AG09319 (cell line): ENCODE results near the gene NPHP4.

Experiments used
- DNase-seq: peaks from one replicate; pipeline ENCODE4 v3.0.0-alpha.2; 2010; ENCODE audit warnings: low read depth; ENCODE audit errors: extremely low read depth
- CTCF ChIP-seq: IDR thresholded peaks from 2 replicates; pipeline ENCODE4 v1.5.1; 2011; ENCODE audit warnings: low read depth, mild to moderate bottlenecking, inconsistent platforms, low read length, moderate library complexity

NPHP4 gene

GRCh38 chr1:5983361-5984103 lies 8.7 kb downstream of the NPHP4 start:
- peak; percentile 35 for DNase-seq
- TF ChIP-seq CTCF: no peak

DNA sequence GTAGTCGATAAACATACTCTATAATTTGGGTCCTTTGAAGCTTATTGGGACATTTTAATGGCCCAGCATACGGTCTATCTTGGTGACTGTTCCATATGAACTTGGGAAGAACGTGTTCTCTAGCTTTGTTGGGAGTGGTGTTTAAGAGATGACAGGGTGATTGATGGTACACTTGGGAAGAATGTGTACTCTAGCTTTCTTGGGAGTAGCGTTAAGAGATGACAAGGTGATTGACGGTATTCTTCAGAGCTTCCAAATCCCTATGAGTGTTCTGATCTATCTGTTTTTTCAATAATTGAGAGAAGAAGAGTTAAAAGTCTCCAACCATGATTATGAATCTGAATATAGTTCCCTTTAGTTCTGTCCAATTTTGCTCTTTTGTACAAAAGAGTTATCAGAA lies 9.4 kb downstream of the NPHP4 start:
- DNase-seq: no peak

GRCh38 chr1:5982276-5982675 lies 9.9 kb downstream of the NPHP4 start:
- no peak for TF ChIP-seq CTCF
- DNase-seq: no peak

More for the DNA sequence above, 9.4 kb downstream of the NPHP4 start:
- no peak for TF ChIP-seq CTCF

GRCh38 chr1:5981009-5981380 lies 11.2 kb downstream of the NPHP4 start:
- no peak for DNase-seq
- TF ChIP-seq CTCF: no peak

- peak; percentile 25 for TF ChIP-seq CTCF
- DNase-seq: no peak
These were observed 11.8 kb downstream of the NPHP4 start for GRCh38 chr1:5980314-5981008.

GRCh38 chr1:5979536-5980313 lies 12.5 kb downstream of the NPHP4 start:
- no peak for TF ChIP-seq CTCF
- DNase-seq: no peak

- DNase-seq: no peak
- no peak for TF ChIP-seq CTCF
These were observed 13.8 kb downstream of the NPHP4 start for GRCh38 chr1:5978452-5978851.
